Right atrium auricular region (tissue), 2 donors: ENCODE data around the gene CCDC91. TPM values are rescaled to one million over a fixed set of nuclear protein-coding genes. Genes with fewer than 3 reads are reported as not detected.

Source experiments
- DNase-seq: peaks from one replicate; pipeline ENCODE4 v3.0.0-alpha.2; 2019; ENCODE audit warnings: low spot score
- H3K27ac ChIP-seq, 2 donors: fragments of 200-600 bp; sonication (generic); 1 replicate in 1 of 2; 2 replicates in 1 of 2; pipeline ENCODE4 v1.5.1; 2016 to 2019
- H3K27me3 ChIP-seq, 2 donors: fragments of 200-600 bp; sonication (generic); one replicate each; pipeline versions ENCODE4 v1.5.1 to v1.6.0; 2017 to 2019
- H3K36me3 ChIP-seq: fragments of 200-600 bp; sonication (generic); one replicate; pipeline ENCODE4 v1.5.1; 2016
- H3K4me1 ChIP-seq, 2 donors: fragments of 200-600 bp; sonication (generic); one replicate each; pipeline versions ENCODE4 v1.5.1 to v1.6.0; 2017 to 2019
- H3K4me3 ChIP-seq, 2 donors: fragments of 200-600 bp; sonication (generic); 1 replicate in 1 of 2; 2 replicates in 1 of 2; pipeline ENCODE4 v1.5.1; 2017 to 2019; ENCODE audit warnings: mild to moderate bottlenecking in 1 of 2, moderate library complexity in 1 of 2
- H3K9me3 ChIP-seq, 2 donors: fragments of 200-600 bp; sonication (generic); one replicate each; pipeline ENCODE4 v1.5.1; 2019
- CTCF ChIP-seq, 2 donors: fragments of 200-600 bp; sonication (generic); IDR thresholded peaks; one replicate each; pipeline ENCODE4 v1.5.1; 2019; ENCODE audit warnings: antibody characterized with exemption in 2 of 2
- total RNA-seq, 2 donors: library from RNA; depleted of rRNA; stranded (reverse); fragments of >200 nt; gene quantifications; one replicate each; pipeline ENCODE4 v1.1.0, GENCODE V29; 2016

The CCDC91 gene
- total RNA-seq, 2 donors from 2014 or later: 33.6 to 36.1 TPM

- H3K4me3 ChIP-seq: no peak overlapping the region
- H3K9me3 ChIP-seq: no peaks in the 10 kb centered on the region
- H3K36me3 ChIP-seq: no peaks in the 10 kb centered on the region
- H3K4me1 ChIP-seq: no peaks in the 10 kb centered on the region
- no peak for TF ChIP-seq CTCF (IDR thresholded peaks at IDR 0.05)
- no peak for DNase-seq
- H3K27ac ChIP-seq: no peak overlapping the region
- H3K27me3 ChIP-seq: no peaks in the 10 kb centered on the region
Measured at GRCh38 chr12:28570811-28571210, 380.6 kb downstream of the CCDC91 start.

- no peaks in the 10 kb centered on the region for H3K27me3 ChIP-seq
- no peak for TF ChIP-seq CTCF (IDR thresholded peaks at IDR 0.05)
- H3K4me3 ChIP-seq: no peak overlapping the region
- no peaks in the 10 kb centered on the region for H3K4me1 ChIP-seq
- no peak overlapping the region for H3K27ac ChIP-seq
- no peak for DNase-seq
- H3K9me3 ChIP-seq: no peaks in the 10 kb centered on the region
- no peaks in the 10 kb centered on the region for H3K36me3 ChIP-seq
Measured at GRCh38 chr12:28574746-28575592, 384.7 kb downstream of the CCDC91 start.

GRCh38 chr12:28575593-28576205, 385.4 kb downstream of the CCDC91 start:
- no peak for TF ChIP-seq CTCF (IDR thresholded peaks at IDR 0.05)
- no peaks in the 10 kb centered on the region for H3K36me3 ChIP-seq
- H3K4me3 ChIP-seq: no peak overlapping the region
- DNase-seq: no peak
- H3K27ac ChIP-seq: no peak overlapping the region
- no peaks in the 10 kb centered on the region for H3K4me1 ChIP-seq
- no peaks in the 10 kb centered on the region for H3K9me3 ChIP-seq
- no peaks in the 10 kb centered on the region for H3K27me3 ChIP-seq

- Histone ChIP-seq H3K27me3 (no peaks in the 10 kb centered on the region), H3K4me1 (no peaks in the 10 kb centered on the region), H3K9me3 (no peaks in the 10 kb centered on the region), H3K36me3 (no peaks in the 10 kb centered on the region), H3K4me3 (no peak overlapping the region), H3K27ac (no peak overlapping the region)
- DNase-seq: no peak
- TF ChIP-seq CTCF (IDR thresholded peaks at IDR 0.05): no peak
Measured at GRCh38 chr12:28578361-28578760, 388.1 kb downstream of the CCDC91 start.

- no peak overlapping the region for H3K27ac ChIP-seq
- no peaks in the 10 kb centered on the region for H3K27me3 ChIP-seq
- H3K9me3 ChIP-seq: no peaks in the 10 kb centered on the region
- H3K36me3 ChIP-seq: no peaks in the 10 kb centered on the region
- H3K4me3 ChIP-seq: no peak overlapping the region
- no peak for TF ChIP-seq CTCF (IDR thresholded peaks at IDR 0.05)
- no peak for DNase-seq
- H3K4me1 ChIP-seq: no peaks in the 10 kb centered on the region
Measured at GRCh38 chr12:28578833-28579252, 388.6 kb downstream of the CCDC91 start.
